ENCODE data around the gene ZNF132.
"Not testable (repeated sequence)": the region's sequence is repeated elsewhere in the genome, so short reads cannot be mapped to it uniquely, and the experiment has no call there.

The ZNF132 gene

GRCh38 chr19:58406818-58407657 lies 32.9 kb downstream of the ZNF132 start:
- peak overlapping the region; percentile 80; the same call in 1 of the 2 replicates for H3K4me3 ChIP-seq (ENCODE audit: low read length)
- no peak for TF ChIP-seq ZNF274 (IDR thresholded peaks at IDR 0.05; ENCODE audit: low read depth, low read length)

GRCh38 chr19:58403920-58404478 lies 36.0 kb downstream of the ZNF132 start:
- not testable (repeated sequence) for H3K4me3 ChIP-seq (ENCODE audit: low read length)

GRCh38 chr19:58401840-58402421 lies 38.0 kb downstream of the ZNF132 start:
- peak overlapping the region; percentile 65 for H3K4me3 ChIP-seq (ENCODE audit: low read length)
- TF ChIP-seq ZNF274 (IDR thresholded peaks at IDR 0.05; ENCODE audit: low read depth, low read length) = no peak

GRCh38 chr19:58400916-58401839 lies 38.8 kb downstream of the ZNF132 start:
- TF ChIP-seq ZNF274 (IDR thresholded peaks at IDR 0.05; ENCODE audit: low read depth, low read length) = no peak
- peak overlapping the region; percentile 65 for H3K4me3 ChIP-seq (ENCODE audit: low read length)

GRCh38 chr19:58400316-58400915 lies 39.5 kb downstream of the ZNF132 start:
- H3K4me3 ChIP-seq (ENCODE audit: low read length) = peak overlapping the region; percentile 48; the same call in 1 of the 2 replicates
- no peak for TF ChIP-seq ZNF274 (IDR thresholded peaks at IDR 0.05; ENCODE audit: low read depth, low read length)

- H3K4me3 ChIP-seq (ENCODE audit: low read length) = no peak overlapping the region
- TF ChIP-seq ZNF274 (IDR thresholded peaks at IDR 0.05; ENCODE audit: low read depth, low read length) = no peak
Measured at GRCh38 chr19:58399903-58400302, 40.0 kb downstream of the ZNF132 start.

GRCh38 chr19:58398545-58398944 lies 41.4 kb downstream of the ZNF132 start:
- TF ChIP-seq ZNF274 (IDR thresholded peaks at IDR 0.05; ENCODE audit: low read depth, low read length) = no peak
- H3K4me3 ChIP-seq (ENCODE audit: low read length) = no peak overlapping the region

GRCh38 chr19:58398087-58398486 lies 41.9 kb downstream of the ZNF132 start:
- TF ChIP-seq ZNF274 (IDR thresholded peaks at IDR 0.05; ENCODE audit: low read depth, low read length) = no peak
- no peak overlapping the region for H3K4me3 ChIP-seq (ENCODE audit: low read length)

- no peak overlapping the region for H3K4me3 ChIP-seq (ENCODE audit: low read length)
- TF ChIP-seq ZNF274 (IDR thresholded peaks at IDR 0.05; ENCODE audit: low read depth, low read length) = no peak
Measured at GRCh38 chr19:58397533-58398037, 42.4 kb downstream of the ZNF132 start.

- no peak overlapping the region for H3K4me3 ChIP-seq (ENCODE audit: low read length)
- TF ChIP-seq ZNF274 (IDR thresholded peaks at IDR 0.05; ENCODE audit: low read depth, low read length) = no peak
Measured at GRCh38 chr19:58396691-58397532, 43.0 kb downstream of the ZNF132 start.

GRCh38 chr19:58395979-58396627 lies 43.9 kb downstream of the ZNF132 start:
- TF ChIP-seq ZNF274 (IDR thresholded peaks at IDR 0.05; ENCODE audit: low read depth, low read length) = no peak
- H3K4me3 ChIP-seq (ENCODE audit: low read length) = no peak overlapping the region
